ENCODE measurements around the gene S100PBP. TPM values are rescaled to one million over a fixed set of nuclear protein-coding genes. Genes with fewer than 3 reads are reported as not detected.

S100PBP gene
- total RNA-seq, 2 donors from 2014 or later = 15.6 to 27.0 TPM

- Histone ChIP-seq H3K4me1 (no peaks in the 10 kb centered on the region), H3K27ac (no peak overlapping the region), H3K36me3 (replicated peaks in 1 of 2; ENCODE audit: insufficient read depth in 1 of 2, low read depth in 2 of 2) (peaks cover 0 to 2% of the 10 kb centered on the region in 2 donors), H3K4me3 (no peak overlapping the region), H3K27me3 (no peaks in the 10 kb centered on the region), H3K9me3 (no peaks in the 10 kb centered on the region)
- no peak for ATAC-seq
- WGBS, 2 donors = 92 to 100% methylated on average over 1 of the region's 1 CpG
- no peak for TF ChIP-seq CTCF (IDR thresholded peaks at IDR 0.05)
- no peak for DNase-seq
- intact Hi-C loops (cut with DNase I) = no loop called here
Measured at GRCh38 chr1:32863881-32864245, 46.4 kb downstream of the S100PBP start.

GRCh38 chr1:32864375-32865019, 47.0 kb downstream of the S100PBP start:
- TF ChIP-seq POLR2A (IDR thresholded peaks at IDR 0.05) (no peak), CTCF (IDR thresholded peaks at IDR 0.05) (no peak)
- ATAC-seq (no peak), DNase-seq (no peak)
- intact Hi-C loops (cut with DNase I) = no loop called here
- WGBS, 2 donors = 91 to 98% methylated on average over 8 of the region's 8 CpGs
- no peak overlapping the region for H3K4me3 ChIP-seq
- no peaks in the 10 kb centered on the region for H3K27me3 ChIP-seq
- H3K27ac ChIP-seq = no peak overlapping the region
- H3K4me1 ChIP-seq = no peaks in the 10 kb centered on the region
- no peaks in the 10 kb centered on the region for H3K9me3 ChIP-seq
- peaks cover 0 to 2% of the 10 kb centered on the region in 2 donors for H3K36me3 ChIP-seq (replicated peaks in 1 of 2; ENCODE audit: insufficient read depth in 1 of 2, low read depth in 2 of 2)

GRCh38 chr1:32865639-32866405, 48.4 kb downstream of the S100PBP start:
- WGBS, 2 donors = 48 to 54% methylated on average over 3 of the region's 3 CpGs
- H3K9me3 ChIP-seq = no peaks in the 10 kb centered on the region
- H3K4me1 ChIP-seq = peaks cover 6% of the 10 kb centered on the region
- DNase-seq = no peak
- no peak for ATAC-seq
- no peak for TF ChIP-seq CTCF (IDR thresholded peaks at IDR 0.05)
- no peak for TF ChIP-seq POLR2A (IDR thresholded peaks at IDR 0.05)
- intact Hi-C loops (cut with DNase I) = no loop called here
- H3K36me3 ChIP-seq (replicated peaks in 1 of 2; ENCODE audit: insufficient read depth in 1 of 2, low read depth in 2 of 2) = peaks cover 0 to 2% of the 10 kb centered on the region in 2 donors
- no peak overlapping the region for H3K4me3 ChIP-seq
- H3K27ac ChIP-seq = no peak overlapping the region
- no peaks in the 10 kb centered on the region for H3K27me3 ChIP-seq

GRCh38 chr1:32867151-32867550, 49.7 kb downstream of the S100PBP start:
- intact Hi-C loops (cut with DNase I) = no loop called here
- peaks cover 11% of the 10 kb centered on the region for H3K4me1 ChIP-seq
- no peak overlapping the region for H3K4me3 ChIP-seq
- H3K27ac ChIP-seq = no peak overlapping the region
- peaks cover 0 to under 1% of the 10 kb centered on the region in 2 donors for H3K36me3 ChIP-seq (replicated peaks in 1 of 2; ENCODE audit: insufficient read depth in 1 of 2, low read depth in 2 of 2)
- no peaks in the 10 kb centered on the region for H3K27me3 ChIP-seq
- WGBS, 2 donors = 81 to 92% methylated on average over 5 of the region's 5 CpGs
- TF ChIP-seq POLR2A (IDR thresholded peaks at IDR 0.05) (no peak), CTCF (IDR thresholded peaks at IDR 0.05) (no peak)
- no peak for ATAC-seq
- DNase-seq = no peak
- H3K9me3 ChIP-seq = no peaks in the 10 kb centered on the region
